RWPE2 (cell line): ENCODE measurements around the gene SUFU.
A peak's percentile ranks its signal among the peaks of the same experiment; 100 is the strongest.

ENCODE experiments used
- ATAC-seq: fragments of 200-7000 bp; cut with Tn5 transposase; 3 replicates; pipeline ENCODE4 v1.9.1; 2021; ENCODE audit warnings: low read depth
- DNase-seq: peaks from one replicate; pipeline ENCODE4 v3.0.0-alpha.2; 2020; ENCODE audit warnings: low spot score
- H3K27ac ChIP-seq: fragments of 450-650 bp; 2 replicates; pipeline ENCODE4 v1.5.1; 2017; ENCODE audit warnings: mild to moderate bottlenecking; ENCODE audit not compliant: poor library complexity, severe bottlenecking
- H3K27me3 ChIP-seq: fragments of 250-450 bp; sonication (Bioruptor Pico); 2 replicates; pipeline ENCODE4 v1.5.1; 2021; ENCODE audit warnings: mild to moderate bottlenecking, moderate library complexity; ENCODE audit not compliant: insufficient read depth, poor library complexity, severe bottlenecking
- H3K36me3 ChIP-seq: fragments of 250-450 bp; sonication (Bioruptor Pico); 2 replicates; pipeline ENCODE4 v1.5.1; 2020; ENCODE audit warnings: low read depth, mild to moderate bottlenecking, moderate library complexity
- H3K4me1 ChIP-seq: fragments of 250-450 bp; sonication (Bioruptor Pico); 2 replicates; pipeline ENCODE4 v1.5.1; 2021; ENCODE audit warnings: mild to moderate bottlenecking, moderate library complexity; ENCODE audit not compliant: insufficient read depth, poor library complexity, severe bottlenecking
- H3K4me3 ChIP-seq: fragments of 250-450 bp; sonication (Bioruptor Pico); 2 replicates; pipeline ENCODE4 v1.5.1; 2021; ENCODE audit warnings: mild to moderate bottlenecking, moderate library complexity; ENCODE audit not compliant: severe bottlenecking
- H3K9me3 ChIP-seq: fragments of 250-450 bp; sonication (Bioruptor Pico); 2 replicates; pipeline ENCODE4 v1.5.1; 2021; ENCODE audit warnings: mild to moderate bottlenecking, moderate library complexity; ENCODE audit not compliant: severe bottlenecking
- CTCF ChIP-seq: fragments of 450-650 bp; IDR thresholded peaks from one replicate; pipeline ENCODE4 v1.5.1; 2017; ENCODE audit warnings: mild to moderate bottlenecking, moderate library complexity; ENCODE audit not compliant: poor library complexity, severe bottlenecking

Gene SUFU

DNA sequence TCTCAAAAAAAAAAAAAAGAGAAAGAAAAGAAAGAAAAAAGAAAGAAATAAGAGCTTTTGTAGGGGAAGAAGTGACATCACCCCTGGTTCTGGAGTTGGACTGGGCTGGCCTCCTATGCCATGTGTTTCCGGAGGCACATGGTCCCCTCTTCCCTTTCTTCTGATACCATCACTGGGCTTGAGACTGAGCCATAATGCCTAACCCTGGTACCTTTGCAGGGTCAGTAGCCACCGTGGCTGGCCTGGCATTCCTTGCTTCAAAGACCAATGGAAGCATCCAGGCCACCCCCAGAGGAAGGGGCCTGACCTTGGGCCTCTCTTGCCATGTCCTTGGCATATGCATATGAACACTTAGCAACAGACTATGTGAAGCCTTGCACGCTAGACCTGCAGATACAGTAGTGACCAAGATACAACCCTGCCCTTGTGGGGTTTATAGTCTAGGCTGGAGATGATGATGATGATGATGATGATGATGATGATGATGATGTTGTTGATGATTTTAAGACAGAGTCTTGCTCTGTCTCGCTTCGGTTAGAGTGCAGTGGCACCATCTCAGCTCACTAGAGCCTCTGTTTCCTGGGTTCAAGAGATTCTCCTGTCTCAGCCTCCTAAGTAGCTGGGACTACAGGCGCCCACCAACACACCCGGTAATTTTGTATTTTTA is 31.8 kb downstream of the SUFU start:
- no peaks in the 10 kb centered on the region for H3K9me3 ChIP-seq
- no peaks in the 10 kb centered on the region for H3K36me3 ChIP-seq
- no peaks in the 10 kb centered on the region for H3K4me1 ChIP-seq
- no peak for ATAC-seq
- no peak for DNase-seq
- H3K27ac ChIP-seq, result no peak overlapping the region
- no peak for TF ChIP-seq CTCF
- H3K4me3 ChIP-seq, result no peak overlapping the region
- no peaks in the 10 kb centered on the region for H3K27me3 ChIP-seq

GRCh38 chr10:102537367-102537766 is 33.6 kb downstream of the SUFU start:
- Histone ChIP-seq H3K27me3 (no peaks in the 10 kb centered on the region), H3K36me3 (no peaks in the 10 kb centered on the region), H3K4me1 (no peaks in the 10 kb centered on the region), H3K4me3 (no peak overlapping the region), H3K27ac (no peak overlapping the region), H3K9me3 (no peaks in the 10 kb centered on the region)
- ATAC-seq (no peak), DNase-seq (no peak)
- TF ChIP-seq CTCF, result no peak

DNA sequence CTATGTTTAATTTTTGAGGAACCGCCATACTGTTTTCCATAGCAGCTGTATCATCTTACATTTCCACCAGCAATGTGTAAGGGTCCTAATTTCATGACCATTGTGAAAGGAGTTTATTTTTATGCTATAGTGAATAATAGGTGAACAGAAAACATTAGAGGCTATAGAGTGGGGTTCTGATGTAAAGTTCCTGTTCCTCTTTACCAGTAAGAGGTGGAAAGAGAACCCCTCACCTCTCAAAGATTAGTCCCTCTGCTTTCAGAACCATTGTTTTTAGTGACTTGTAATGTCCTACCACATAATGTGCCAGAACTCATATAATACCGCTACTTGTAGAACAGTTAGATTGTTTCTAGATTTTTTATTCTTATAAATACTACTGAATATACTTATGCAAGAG is 34.2 kb downstream of the SUFU start:
- Histone ChIP-seq H3K9me3 (no peaks in the 10 kb centered on the region), H3K4me3 (no peak overlapping the region), H3K4me1 (no peaks in the 10 kb centered on the region), H3K36me3 (no peaks in the 10 kb centered on the region), H3K27ac (no peak overlapping the region), H3K27me3 (no peaks in the 10 kb centered on the region)
- TF ChIP-seq CTCF, result no peak
- no peak for DNase-seq
- ATAC-seq, result no peak

DNA sequence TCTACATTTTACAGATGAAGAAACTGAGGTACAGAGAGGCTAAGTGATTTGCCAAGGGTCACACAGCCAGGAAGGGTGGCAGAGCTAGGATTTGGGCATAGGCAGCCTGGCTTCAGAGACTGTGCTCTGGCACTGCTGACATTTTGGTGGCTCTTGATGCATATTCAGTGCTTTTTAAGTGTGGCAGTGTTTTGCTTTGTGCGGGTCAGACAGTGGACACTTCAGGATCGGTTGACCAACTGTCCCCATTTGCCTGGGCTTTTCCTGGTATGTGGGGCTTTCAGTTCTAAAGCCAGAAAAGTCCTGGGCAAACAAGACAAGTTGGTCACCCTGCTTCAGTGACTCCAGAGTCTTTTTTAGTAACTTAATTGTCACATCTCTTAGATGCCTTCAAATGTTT is 35.0 kb downstream of the SUFU start:
- no peak for TF ChIP-seq CTCF
- Histone ChIP-seq H3K36me3 (no peaks in the 10 kb centered on the region), H3K27me3 (no peaks in the 10 kb centered on the region), H3K9me3 (no peaks in the 10 kb centered on the region), H3K4me3 (no peak overlapping the region), H3K27ac (no peak overlapping the region), H3K4me1 (no peaks in the 10 kb centered on the region)
- DNase-seq (no peak), ATAC-seq (no peak)

DNA sequence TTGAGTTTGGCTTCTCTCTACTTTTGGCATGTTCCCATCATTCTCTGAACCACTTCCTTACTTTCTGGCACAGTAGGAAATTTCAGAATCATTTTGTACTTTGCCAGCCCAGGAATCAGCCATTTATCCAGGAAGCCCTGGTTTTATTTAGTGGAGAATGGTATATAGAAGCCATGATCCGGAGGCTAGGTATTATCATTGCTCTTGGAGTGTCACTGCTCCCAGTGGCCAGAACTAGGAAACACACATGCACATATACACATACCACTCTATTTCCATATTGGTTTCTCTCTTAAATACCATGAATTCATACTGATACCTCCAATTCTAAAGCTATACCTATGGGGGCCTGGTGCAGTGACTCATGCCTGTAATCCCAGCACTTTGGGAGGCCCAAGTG is 36.3 kb downstream of the SUFU start:
- DNase-seq, result no peak
- H3K27me3 ChIP-seq, result no peaks in the 10 kb centered on the region
- no peak overlapping the region for H3K4me3 ChIP-seq
- no peaks in the 10 kb centered on the region for H3K9me3 ChIP-seq
- no peaks in the 10 kb centered on the region for H3K4me1 ChIP-seq
- TF ChIP-seq CTCF, result peak; percentile 44
- H3K27ac ChIP-seq, result no peak overlapping the region
- peak; percentile 62; the same call in 1 of the 3 replicates for ATAC-seq
- H3K36me3 ChIP-seq, result no peaks in the 10 kb centered on the region
